Thoracic aorta (tissue), 2 donors: Measurements from ENCODE around the gene LTO1. TPM values are rescaled to one million over a fixed set of nuclear protein-coding genes. Genes with fewer than 3 reads are reported as not detected.
A peak's percentile ranks its signal among the peaks of the same experiment; 100 is the strongest.

Experiments used
- ATAC-seq: fragments of 150-250 bp; one replicate; pipeline ENCODE4 v1.8.0; 2017; ENCODE audit warnings: low read depth; ENCODE audit not compliant: insufficient number of reproducible peaks, low FRiP score
- DNase-seq: peaks from one replicate; pipeline ENCODE4 v3.0.0-alpha.2; 2020; ENCODE audit warnings: low spot score
- H3K27ac ChIP-seq, 2 donors: fragments of 200-600 bp; sonication (generic); 1 replicate in 1 of 2; 2 replicates in 1 of 2; pipeline ENCODE4 v1.5.1; 2016; ENCODE audit warnings: mild to moderate bottlenecking in 2 of 2, moderate library complexity in 2 of 2
- H3K27me3 ChIP-seq: fragments of 200-600 bp; sonication (generic); replicated peaks from 2 replicates; pipeline ENCODE4 v1.6.0; 2016; ENCODE audit warnings: mild to moderate bottlenecking; ENCODE audit not compliant: insufficient read depth
- H3K36me3 ChIP-seq: fragments of 200-600 bp; sonication (generic); one replicate; pipeline ENCODE4 v1.5.1; 2016
- H3K4me1 ChIP-seq, 2 donors: fragments of 200-600 bp; sonication (generic); 1 replicate in 1 of 2; 2 replicates in 1 of 2; pipeline versions ENCODE4 v1.5.1 to v1.6.0; 2016; ENCODE audit warnings: low read depth in 2 of 2, mild to moderate bottlenecking in 1 of 2; ENCODE audit not compliant: control insufficient read depth in 1 of 2
- H3K4me3 ChIP-seq: fragments of 200-600 bp; sonication (generic); 2 replicates; pipeline ENCODE4 v1.5.1; 2016; ENCODE audit warnings: mild to moderate bottlenecking
- H3K9me3 ChIP-seq: fragments of 200-600 bp; sonication (generic); 2 replicates; pipeline ENCODE4 v1.5.1; 2016
- CTCF ChIP-seq: fragments of 200-600 bp; sonication (generic); IDR thresholded peaks from one replicate; pipeline ENCODE4 v1.5.1; 2019; ENCODE audit warnings: antibody characterized with exemption
- total RNA-seq, 2 donors: library from RNA; depleted of rRNA; stranded (reverse); fragments of >200 nt; gene quantifications; one replicate each; pipeline versions ENCODE4 v1.1.0 to v1.2.3, GENCODE V29; 2016

Gene LTO1
- total RNA-seq, 2 donors from 2014 or later, result 23.6 to 43.5 TPM

DNA sequence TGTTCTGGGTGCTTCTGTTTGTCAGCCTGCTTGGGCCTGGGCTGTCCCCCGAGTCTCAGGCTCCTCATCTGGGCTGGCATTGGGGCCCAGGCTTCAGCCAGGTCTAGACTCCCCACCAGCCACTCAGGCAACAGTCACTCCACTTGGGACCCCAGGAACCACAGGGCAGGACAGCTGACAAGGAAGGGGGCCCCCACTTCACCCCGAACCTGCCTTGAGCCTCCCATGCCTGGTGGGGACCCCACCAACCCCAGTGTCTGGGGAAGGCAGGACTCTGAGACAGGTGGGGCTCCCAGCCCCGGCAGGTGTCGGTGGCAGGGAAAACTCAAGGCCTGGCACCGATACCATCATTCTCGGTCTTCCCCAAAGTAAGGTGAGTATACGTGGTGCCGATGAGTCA is 11.7 kb upstream of the LTO1 start:
- no peak for TF ChIP-seq CTCF
- DNase-seq, result no peak
- H3K9me3 ChIP-seq, result no peaks in the 10 kb centered on the region

GRCh38 chr11:69686452-69686851 is 11.3 kb upstream of the LTO1 start:
- H3K4me3 ChIP-seq, result peak overlapping the region; percentile 59
- no peak overlapping the region for H3K27ac ChIP-seq
- H3K4me1 ChIP-seq, result peaks cover 0 to 8% of the 10 kb centered on the region in 2 donors
- no peaks in the 10 kb centered on the region for H3K27me3 ChIP-seq
- ATAC-seq (no peak), DNase-seq (no peak)
- H3K36me3 ChIP-seq, result no peaks in the 10 kb centered on the region
- TF ChIP-seq CTCF, result no peak
- H3K9me3 ChIP-seq, result no peaks in the 10 kb centered on the region

More for the DNA sequence above, 11.7 kb upstream of the LTO1 start:
- Histone ChIP-seq H3K36me3 (no peaks in the 10 kb centered on the region), H3K4me1 (peaks cover 0 to 8% of the 10 kb centered on the region in 2 donors), H3K4me3 (no peak overlapping the region), H3K27me3 (no peaks in the 10 kb centered on the region), H3K27ac (no peak overlapping the region)
- no peak for ATAC-seq

DNA sequence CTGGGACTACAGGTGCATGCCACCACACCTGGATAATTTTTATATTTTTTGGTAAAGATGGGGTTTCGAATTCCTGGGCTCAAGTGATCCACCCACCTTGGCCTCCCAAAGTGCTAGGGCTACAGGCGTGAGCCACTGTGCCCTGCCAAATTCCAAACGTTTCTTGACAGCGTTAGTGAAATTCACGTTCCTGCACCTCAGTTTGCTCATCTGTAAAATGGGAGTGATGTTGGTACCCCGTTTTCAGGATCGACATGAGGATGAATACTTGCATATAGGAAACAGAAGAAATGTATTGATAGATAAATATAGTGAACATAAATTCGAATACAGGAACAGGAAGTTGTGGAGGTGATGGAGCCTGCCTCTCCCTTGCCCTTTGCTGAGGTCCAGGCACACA is 10.2 kb upstream of the LTO1 start:
- ATAC-seq, result no peak
- Histone ChIP-seq H3K27me3 (no peaks in the 10 kb centered on the region), H3K27ac (no peak overlapping the region), H3K4me1 (peaks cover 0 to 8% of the 10 kb centered on the region in 2 donors), H3K36me3 (no peaks in the 10 kb centered on the region), H3K4me3 (no peak overlapping the region), H3K9me3 (no peaks in the 10 kb centered on the region)
- no peak for DNase-seq
- no peak for TF ChIP-seq CTCF

GRCh38 chr11:69684651-69685050 is 9.5 kb upstream of the LTO1 start:
- DNase-seq (no peak), ATAC-seq (no peak)
- no peaks in the 10 kb centered on the region for H3K9me3 ChIP-seq
- H3K27me3 ChIP-seq, result no peaks in the 10 kb centered on the region
- H3K36me3 ChIP-seq, result no peaks in the 10 kb centered on the region
- no peak overlapping the region for H3K27ac ChIP-seq
- no peak overlapping the region for H3K4me3 ChIP-seq
- no peak for TF ChIP-seq CTCF
- peaks cover 0 to 8% of the 10 kb centered on the region in 2 donors for H3K4me1 ChIP-seq

GRCh38 chr11:69683764-69684333 is 8.7 kb upstream of the LTO1 start:
- ATAC-seq (no peak), DNase-seq (no peak)
- TF ChIP-seq CTCF, result no peak
- H3K9me3 ChIP-seq, result no peaks in the 10 kb centered on the region
- peaks cover 0 to 8% of the 10 kb centered on the region in 2 donors for H3K4me1 ChIP-seq
- no peak overlapping the region for H3K4me3 ChIP-seq
- H3K27me3 ChIP-seq, result no peaks in the 10 kb centered on the region
- no peak overlapping the region for H3K27ac ChIP-seq
- no peaks in the 10 kb centered on the region for H3K36me3 ChIP-seq
